HepG2 (cell line): ENCODE results near the gene VPREB3. TPM values are rescaled to one million over a fixed set of nuclear protein-coding genes. Genes with fewer than 3 reads are reported as not detected.

ENCODE experiments used
- CREB3 ChIP-seq: sonication (generic); formaldehyde crosslinking; IDR thresholded peaks from 2 replicates; pipeline ENCODE4 v1.5.0; 2020; ENCODE audit warnings: missing genetic modification reagents
- ELF1 ChIP-seq: sonication (generic); formaldehyde crosslinking; IDR thresholded peaks from 2 replicates; pipeline ENCODE4 v1.4.0; 2020; ENCODE audit warnings: missing genetic modification reagents
- ELF3 ChIP-seq: IDR thresholded peaks from 2 replicates; pipeline ENCODE4 v1.6.1; 2016; ENCODE audit warnings: missing genetic modification reagents, missing compliant biosample characterization
- FUBP1 ChIP-seq: sonication (generic); formaldehyde crosslinking; IDR thresholded peaks from 2 replicates; pipeline ENCODE4 v1.5.1; 2020; ENCODE audit warnings: missing genetic modification reagents, mild to moderate bottlenecking, borderline replicate concordance
- KDM1A ChIP-seq: IDR thresholded peaks from 2 replicates; pipeline ENCODE4 v1.6.1; 2016; ENCODE audit warnings: missing compliant biosample characterization
- MAFF ChIP-seq: IDR thresholded peaks from 2 replicates; pipeline ENCODE4 v1.6.1; 2011; ENCODE audit warnings: low read depth, low read length, improper control_type of control experiment
- NFRKB ChIP-seq: fragments of 450-650 bp; IDR thresholded peaks from 2 replicates; pipeline ENCODE4 v1.6.1; 2017
- NR1H2 ChIP-seq: sonication (generic); formaldehyde crosslinking; IDR thresholded peaks from 2 replicates; pipeline ENCODE4 v1.8.1; 2022; ENCODE audit warnings: low read depth, missing genetic modification reagents, borderline replicate concordance
- NR2F2 ChIP-seq: IDR thresholded peaks from 2 replicates; pipeline ENCODE4 v1.6.1; 2012; ENCODE audit warnings: low read depth, inconsistent platforms, borderline replicate concordance
- PHF5A ChIP-seq: IDR thresholded peaks from one replicate; pipeline ENCODE4 v1.6.1; 2018; ENCODE audit warnings: low read depth, missing genetic modification reagents; ENCODE audit not compliant: unreplicated experiment
- ZMYM2 ChIP-seq: sonication (generic); formaldehyde crosslinking; IDR thresholded peaks from 2 replicates; pipeline ENCODE4 v1.8.0; 2022; ENCODE audit warnings: mild to moderate bottlenecking, missing genetic modification reagents
- ZNF530 ChIP-seq: sonication (generic); formaldehyde crosslinking; IDR thresholded peaks from 2 replicates; pipeline ENCODE4 v1.5.0; 2020; ENCODE audit warnings: low read depth, mild to moderate bottlenecking, missing genetic modification reagents
- ZNF574 ChIP-seq: sonication (generic); formaldehyde crosslinking; IDR thresholded peaks from 2 replicates; pipeline ENCODE4 v1.4.0; 2020; ENCODE audit warnings: missing genetic modification reagents
- ZSCAN21 ChIP-seq: sonication (generic); formaldehyde crosslinking; IDR thresholded peaks from 2 replicates; pipeline ENCODE4 v1.8.0; 2022; ENCODE audit warnings: mild to moderate bottlenecking, missing genetic modification reagents, moderate library complexity, borderline replicate concordance
- ZUFSP ChIP-seq: sonication (generic); formaldehyde crosslinking; IDR thresholded peaks from 2 replicates; pipeline ENCODE4 v1.9.0; 2021; ENCODE audit warnings: missing genetic modification reagents, mild to moderate bottlenecking, borderline replicate concordance
- polyA plus RNA-seq, 8 experiments: library from polyadenylated mRNA; depleted of rRNA in 3 of 8; stranded (reverse) in 7 of 8; unstranded in 1 of 8; fragments of >200 nt; fragmentation: Illumina TruSeq in 4 of 8; extraction: Trizol in 4 of 8; gene quantifications; 2 replicates each; pipeline versions ENCODE4 v1.2.1 to v1.2.3, GENCODE V29; 2011 to 2016; ENCODE audit warnings: low read depth in 4 of 8, missing spikeins in 1 of 8, mixed read lengths in 1 of 8; ENCODE audit not compliant: insufficient read depth in 1 of 8
- total RNA-seq, 5 experiments: library from RNA; depleted of rRNA; stranded (reverse); fragments of >200 nt; fragmentation: Illumina TruSeq; extraction: Trizol; gene quantifications; 2 replicates each; pipeline ENCODE4 v1.2.3, GENCODE V29; 2016; ENCODE audit warnings: low read depth in 1 of 5

VPREB3 gene
- total and polyA plus RNA-seq, 2 of the 13 experiments (the other 11 are each of a cell fraction or from before 2014, with no cell fraction given): 0.22 TPM; not detected in 1

- TF ChIP-seq ZSCAN21 (CRISPR knock-in tag) (no peak), ZNF574 (CRISPR knock-in tag) (no peak), NR1H2 (no peak), ZNF530 (CRISPR knock-in tag) (no peak), ZUFSP (CRISPR knock-in tag) (no peak), FUBP1 (no peak), ELF3 (no peak), ELF1 (CRISPR knock-in tag) (no peak), NFRKB (no peak), KDM1A (CRISPR knock-in tag) (no peak), CREB3 (CRISPR knock-in tag) (no peak), PHF5A (no peak), MAFF (no peak), NR2F2 (no peak), ZMYM2 (CRISPR knock-in tag) (no peak)
These were observed 15.2 kb upstream of the VPREB3 start (continued) for GRCh38 chr22:23769321-23769965.
